GM19468 (cell line): ENCODE measurements around the gene VAMP4.
A peak's percentile ranks its signal among the peaks of the same experiment; 100 is the strongest.

Source experiments
- ATAC-seq: cut with Tn5 transposase; IDR thresholded peaks from one replicate; pipeline ENCODE4 v1.9.1; 2021; ENCODE audit warnings: mild to moderate bottlenecking, moderate library complexity, moderate number of reproducible peaks; ENCODE audit not compliant: unreplicated experiment; ENCODE audit errors: extremely low read depth

VAMP4 gene

GRCh38 chr1:171741872-171742576 lies at the start of gene VAMP4:
Gene VAMP4 (minus strand): TSS chr1:171742065. CDS start chr1:171738414, 3,651 bp downstream.
- peak; percentile 70 for ATAC-seq

- ATAC-seq = no peak
These were observed 48.5 kb upstream of the VAMP4 start for GRCh38 chr1:171790318-171790717.

- ATAC-seq = no peak
These were observed 46.8 kb upstream of the VAMP4 start for GRCh38 chr1:171788696-171789095.

- no peak for ATAC-seq
These were observed 46.0 kb upstream of the VAMP4 start for GRCh38 chr1:171787686-171788480.

GRCh38 chr1:171786534-171786933 lies 44.7 kb upstream of the VAMP4 start:
- no peak for ATAC-seq

- ATAC-seq = no peak
These were observed 43.9 kb upstream of the VAMP4 start for GRCh38 chr1:171785766-171786165.

- ATAC-seq = no peak
These were observed 42.9 kb upstream of the VAMP4 start for GRCh38 chr1:171784784-171785183.

GRCh38 chr1:171783816-171784530 lies 42.1 kb upstream of the VAMP4 start:
- ATAC-seq = no peak

GRCh38 chr1:171781176-171781875 lies 39.5 kb upstream of the VAMP4 start, which contains the start of gene METTL13:
Gene METTL13 (plus strand): TSS chr1:171781660. CDS start chr1:171781968, 308 bp downstream.
- ATAC-seq = peak; percentile 97

- no peak for ATAC-seq
These were observed 38.8 kb upstream of the VAMP4 start for GRCh38 chr1:171780583-171781175.

- no peak for ATAC-seq
These were observed 30.4 kb upstream of the VAMP4 start for GRCh38 chr1:171772312-171772711.

- no peak for ATAC-seq
These were observed 27.9 kb upstream of the VAMP4 start for GRCh38 chr1:171769754-171770153.

- ATAC-seq = no peak
These were observed 27.3 kb upstream of the VAMP4 start for GRCh38 chr1:171769171-171769570.

- no peak for ATAC-seq
These were observed 21.9 kb upstream of the VAMP4 start for GRCh38 chr1:171763764-171764163.

- ATAC-seq = no peak
These were observed 20.3 kb upstream of the VAMP4 start for GRCh38 chr1:171762143-171762563.

GRCh38 chr1:171758011-171758410 lies 16.1 kb upstream of the VAMP4 start:
- no peak for ATAC-seq

GRCh38 chr1:171756856-171757255 lies 15.0 kb upstream of the VAMP4 start:
- ATAC-seq = no peak

GRCh38 chr1:171754971-171755370 lies 13.1 kb upstream of the VAMP4 start:
- no peak for ATAC-seq

- ATAC-seq = no peak
These were observed 12.5 kb upstream of the VAMP4 start for GRCh38 chr1:171754353-171754705.
